Transverse colon (tissue), 4 donors: ENCODE results near the gene HOXB9.

Experiments
- EP300 ChIP-seq: sonication (generic); formaldehyde crosslinking; IDR thresholded peaks from one replicate; pipeline ENCODE4 v1.6.1; 2017; ENCODE audit warnings: antibody characterized with exemption, low read depth
- POLR2A ChIP-seq: fragments of 450-650 bp; IDR thresholded peaks from one replicate; pipeline ENCODE4 v1.6.1; 2016; ENCODE audit warnings: antibody characterized with exemption, mild to moderate bottlenecking, moderate library complexity
- POLR2AphosphoS5 ChIP-seq, 3 donors: sonication (generic); formaldehyde crosslinking; IDR thresholded peaks; one replicate each; pipeline ENCODE4 v1.6.1; 2016; ENCODE audit warnings: antibody characterized with exemption in 3 of 3
- TF ChIP-seq, protein P1 (sequence below), 5 experiments: fragments of 200-600 bp in 3 of 5; fragments of 450-650 bp in 2 of 5; sonication (generic) in 3 of 5; IDR thresholded peaks; 1 replicate in 2 of 5; 2 replicates in 3 of 5; pipeline ENCODE4 v1.5.1; 2016 to 2017; ENCODE audit warnings: antibody characterized with exemption in 5 of 5, inconsistent platforms in 3 of 5, mild to moderate bottlenecking in 2 of 5, moderate library complexity in 1 of 5

DNA sequence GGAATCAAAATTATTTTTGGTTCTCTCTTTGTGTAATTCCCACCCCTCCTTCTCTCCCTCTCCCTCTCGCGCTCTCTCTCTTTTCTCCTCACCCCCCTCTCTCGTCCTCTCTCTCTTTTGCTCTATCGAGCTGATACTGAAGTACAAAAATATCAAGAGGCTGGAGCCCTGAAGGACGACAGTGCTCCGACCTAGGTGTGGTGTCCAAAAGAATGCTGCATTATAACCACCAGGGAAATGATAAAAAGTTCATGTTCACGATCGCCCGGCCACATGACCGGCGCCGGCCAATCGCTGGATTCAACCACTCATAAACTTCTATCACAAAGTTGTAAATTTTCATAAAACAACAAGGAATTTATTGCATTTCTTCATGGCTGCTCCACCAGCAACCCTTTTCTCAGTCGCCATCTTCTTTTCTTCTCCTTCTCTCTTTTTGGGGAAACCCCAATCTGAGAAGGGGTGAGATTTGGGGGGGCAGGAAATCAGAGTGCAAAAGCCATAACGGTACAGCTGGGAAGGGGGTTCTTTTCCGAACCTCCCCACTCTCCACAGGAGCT, 21.3 kb downstream of the HOXB9 start, which contains the start of gene HOXB6:
- TF ChIP-seq, protein P1, sequence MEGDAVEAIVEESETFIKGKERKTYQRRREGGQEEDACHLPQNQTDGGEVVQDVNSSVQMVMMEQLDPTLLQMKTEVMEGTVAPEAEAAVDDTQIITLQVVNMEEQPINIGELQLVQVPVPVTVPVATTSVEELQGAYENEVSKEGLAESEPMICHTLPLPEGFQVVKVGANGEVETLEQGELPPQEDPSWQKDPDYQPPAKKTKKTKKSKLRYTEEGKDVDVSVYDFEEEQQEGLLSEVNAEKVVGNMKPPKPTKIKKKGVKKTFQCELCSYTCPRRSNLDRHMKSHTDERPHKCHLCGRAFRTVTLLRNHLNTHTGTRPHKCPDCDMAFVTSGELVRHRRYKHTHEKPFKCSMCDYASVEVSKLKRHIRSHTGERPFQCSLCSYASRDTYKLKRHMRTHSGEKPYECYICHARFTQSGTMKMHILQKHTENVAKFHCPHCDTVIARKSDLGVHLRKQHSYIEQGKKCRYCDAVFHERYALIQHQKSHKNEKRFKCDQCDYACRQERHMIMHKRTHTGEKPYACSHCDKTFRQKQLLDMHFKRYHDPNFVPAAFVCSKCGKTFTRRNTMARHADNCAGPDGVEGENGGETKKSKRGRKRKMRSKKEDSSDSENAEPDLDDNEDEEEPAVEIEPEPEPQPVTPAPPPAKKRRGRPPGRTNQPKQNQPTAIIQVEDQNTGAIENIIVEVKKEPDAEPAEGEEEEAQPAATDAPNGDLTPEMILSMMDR (IDR thresholded peaks at IDR 0.05), result peak in 4 of 5 experiments; percentile 5 to 59 (median 34)
- TF ChIP-seq POLR2A (peak; percentile 98), POLR2AphosphoS5 (IDR thresholded peaks at IDR 0.05) (peak; percentile 89 to 97 (median 95)), EP300 (no peak)
